Measurements from ENCODE around the gene ADGRF4. TPM values are rescaled to one million over a fixed set of nuclear protein-coding genes. Genes with fewer than 3 reads are reported as not detected.

The ADGRF4 gene
- total RNA-seq, 2 experiments from 2014 or later = not detected

- DNase-seq = no peak
- ATAC-seq = no peak
- ChIA-PET CTCF (interaction anchor here (1.4 kb wide), 1 partner anchor 111 kb away, joined by 4 read pairs; no protein-coding TSS in a partner anchor), POLR2A (no interaction called here)
- Mint-ChIP-seq H3K4me1 (ENCODE audit: low read depth) (no peaks in the 10 kb centered on the region), H3K27ac (no peak overlapping the region), H3K27me3 (peaks cover 5% of the 10 kb centered on the region), H3K9me3 (no peaks in the 10 kb centered on the region), H3K36me3 (ENCODE audit: low read depth) (no peaks in the 10 kb centered on the region), H3K4me3 (no peak overlapping the region)
- intact Hi-C loops (cut with micrococcal nuclease) = no loop called here
- no peak for TF ChIP-seq CTCF (IDR thresholded peaks at IDR 0.05)
Measured at GRCh38 chr6:47677381-47678100, 20.8 kb upstream of the ADGRF4 start.

- Mint-ChIP-seq H3K36me3 (ENCODE audit: low read depth) (no peaks in the 10 kb centered on the region), H3K27ac (no peak overlapping the region), H3K27me3 (peaks cover 4% of the 10 kb centered on the region), H3K4me1 (ENCODE audit: low read depth) (no peaks in the 10 kb centered on the region), H3K4me3 (no peak overlapping the region), H3K9me3 (no peaks in the 10 kb centered on the region)
- ChIA-PET CTCF (interaction anchor here (0.6 kb wide), 1 partner anchor 14 kb away, joined by 3 read pairs; no protein-coding TSS in a partner anchor), POLR2A (no interaction called here)
- TF ChIP-seq CTCF (IDR thresholded peaks at IDR 0.05) = no peak
- DNase-seq = no peak
- intact Hi-C loops (cut with micrococcal nuclease) = no loop called here
- ATAC-seq = no peak
Measured at GRCh38 chr6:47678739-47679138, 19.6 kb upstream of the ADGRF4 start.

GRCh38 chr6:47679322-47679906, 19.0 kb upstream of the ADGRF4 start:
- CTCF ChIA-PET = no interaction called here
- intact Hi-C loops (cut with micrococcal nuclease) = no loop called here
- no peak for TF ChIP-seq CTCF (IDR thresholded peaks at IDR 0.05)
- POLR2A ChIA-PET = no interaction called here
- ATAC-seq (no peak), DNase-seq (no peak)
- Mint-ChIP-seq H3K36me3 (ENCODE audit: low read depth) (no peaks in the 10 kb centered on the region), H3K9me3 (no peaks in the 10 kb centered on the region), H3K27me3 (peaks cover 6% of the 10 kb centered on the region), H3K27ac (no peak overlapping the region), H3K4me1 (ENCODE audit: low read depth) (no peaks in the 10 kb centered on the region), H3K4me3 (no peak overlapping the region)

- no peak for TF ChIP-seq CTCF (IDR thresholded peaks at IDR 0.05)
- H3K4me1 Mint-ChIP-seq (ENCODE audit: low read depth) = no peaks in the 10 kb centered on the region
- POLR2A ChIA-PET = no interaction called here
- no peak overlapping the region for H3K27ac Mint-ChIP-seq
- CTCF ChIA-PET = no interaction called here
- intact Hi-C loops (cut with micrococcal nuclease) = no loop called here
- no peaks in the 10 kb centered on the region for H3K36me3 Mint-ChIP-seq (ENCODE audit: low read depth)
- no peaks in the 10 kb centered on the region for H3K9me3 Mint-ChIP-seq
- ATAC-seq (no peak), DNase-seq (no peak)
- peaks cover 7% of the 10 kb centered on the region for H3K27me3 Mint-ChIP-seq
- no peak overlapping the region for H3K4me3 Mint-ChIP-seq
Measured at GRCh38 chr6:47680051-47680450, 18.3 kb upstream of the ADGRF4 start.

GRCh38 chr6:47680724-47681123, 17.7 kb upstream of the ADGRF4 start:
- CTCF ChIA-PET = no interaction called here
- no peak for DNase-seq
- POLR2A ChIA-PET = no interaction called here
- TF ChIP-seq CTCF (IDR thresholded peaks at IDR 0.05) = no peak
- intact Hi-C loops (cut with micrococcal nuclease) = no loop called here
- Mint-ChIP-seq H3K36me3 (ENCODE audit: low read depth) (no peaks in the 10 kb centered on the region), H3K4me1 (ENCODE audit: low read depth) (no peaks in the 10 kb centered on the region), H3K27me3 (peaks cover 5% of the 10 kb centered on the region), H3K9me3 (no peaks in the 10 kb centered on the region), H3K4me3 (no peak overlapping the region), H3K27ac (no peak overlapping the region)
- no peak for ATAC-seq

Data from activated CD8-positive, alpha-beta T cell treated with anti-CD3 and anti-CD28 coated beads for 36 hours (primary cell).